Lung (tissue), 12 donors: ENCODE results near the gene TRIM3. TPM values are rescaled to one million over a fixed set of nuclear protein-coding genes. Genes with fewer than 3 reads are reported as not detected.

Source experiments
- ATAC-seq: fragments of 200-7000 bp; cut with Tn5 transposase; one replicate; pipeline ENCODE4 v1.9.1; 2020; ENCODE audit warnings: moderate number of reproducible peaks; ENCODE audit not compliant: insufficient read depth, low FRiP score
- DNase-seq, 3 donors: peaks; one replicate each; pipeline ENCODE4 v3.0.0-alpha.2; 2013 to 2017
- H3K27ac ChIP-seq, 2 donors: one replicate each; pipeline ENCODE4 v1.5.1; 2013; ENCODE audit warnings: mild to moderate bottlenecking in 2 of 2, moderate library complexity in 2 of 2, control low read depth in 1 of 2, inconsistent platforms in 1 of 2, low read depth in 1 of 2, low read length in 1 of 2
- H3K27me3 ChIP-seq, 3 donors: one replicate each; pipeline ENCODE4 v1.5.1; 2013; ENCODE audit warnings: low read length in 2 of 3; ENCODE audit not compliant: control insufficient read depth in 3 of 3, insufficient read depth in 3 of 3
- H3K36me3 ChIP-seq, 4 donors: one replicate each; pipeline ENCODE4 v1.5.1; 2013; ENCODE audit warnings: low read length in 4 of 4, mild to moderate bottlenecking in 1 of 4, moderate library complexity in 1 of 4; ENCODE audit not compliant: control insufficient read depth in 4 of 4, insufficient read depth in 4 of 4
- H3K4me1 ChIP-seq, 5 donors: one replicate each; pipeline ENCODE4 v1.5.1; 2013; ENCODE audit warnings: low read length in 5 of 5, mild to moderate bottlenecking in 2 of 5, moderate library complexity in 1 of 5; ENCODE audit not compliant: control insufficient read depth in 5 of 5, insufficient read depth in 5 of 5
- H3K4me3 ChIP-seq: one replicate; pipeline ENCODE4 v1.5.1; 2013; ENCODE audit warnings: mild to moderate bottlenecking, control low read depth, moderate library complexity
- H3K9ac ChIP-seq, 2 donors: one replicate each; pipeline ENCODE4 v1.5.1; 2013; ENCODE audit warnings: low read length in 2 of 2, control low read depth in 1 of 2; ENCODE audit not compliant: insufficient read depth in 1 of 2
- H3K9me3 ChIP-seq, 4 donors: one replicate each; pipeline ENCODE4 v1.5.1; 2013; ENCODE audit warnings: low read length in 3 of 4, mild to moderate bottlenecking in 1 of 4, moderate library complexity in 1 of 4; ENCODE audit not compliant: control insufficient read depth in 4 of 4, insufficient read depth in 3 of 4
- WGBS, 2 donors: extraction: QIAGEN DNeasy Blood & Tissue Kit; methylation state at CpG; one replicate each; pipeline ENCODE4 v1.1.7; 2013; 5-methylcytosine and 5-hydroxymethylcytosine counted together
- polyA plus RNA-seq, 2 donors: library from polyadenylated mRNA; stranded (reverse); fragments of 200-250 nt; gene quantifications; one replicate each; pipeline ENCODE4 v1.2.1, GENCODE V29; 2013
- total RNA-seq, 2 donors: library from RNA; depleted of rRNA in 1 of 2; stranded (reverse); fragments of >200 nt in 1 of 2; gene quantifications; one replicate each; pipeline ENCODE4 v1.2.1, GENCODE V29; 2014 to 2021
- TF ChIP-seq, protein P1 (sequence below): IDR thresholded peaks from 2 replicates; pipeline ENCODE4 v1.5.1; 2012; ENCODE audit warnings: mild to moderate bottlenecking; ENCODE audit errors: control extremely low read depth, extremely low read depth
- donor health status: control.
- donor health status: control.
- donor health status: Bipolar disorder and iron deficiency.
- donor health status: healthy.
- donor health status: DM: yes; HTN: yes; CAD: no.

The TRIM3 gene
- total and polyA plus RNA-seq, 4 donors: 15.7 to 29.0 (median 22.4) TPM

DNA sequence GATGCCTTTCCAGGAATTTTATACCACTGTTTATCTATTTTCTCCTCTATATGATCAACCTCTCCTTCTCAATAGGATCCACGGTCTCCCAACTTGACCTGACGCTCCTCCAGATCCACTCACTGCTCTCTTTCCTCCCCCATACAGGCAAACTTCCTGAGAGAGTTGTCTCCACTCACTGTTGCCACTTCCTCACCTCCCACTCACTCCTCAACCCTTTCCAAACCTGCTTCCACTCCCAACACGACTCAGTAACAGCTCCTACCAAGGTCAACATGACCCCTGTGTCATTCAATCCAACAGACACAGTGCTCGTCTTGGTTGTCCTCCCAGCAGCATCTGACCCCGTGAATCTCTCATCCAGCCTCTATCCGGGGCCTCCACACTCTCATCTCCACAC lies 57.9 kb downstream of the TRIM3 start:
- 80 to 91% methylated on average over 6 of the region's 6 CpGs for WGBS, 2 donors
- H3K27ac ChIP-seq: no peak overlapping the region
- no peak overlapping the region for H3K9ac ChIP-seq
- H3K9me3 ChIP-seq: no peaks in the 10 kb centered on the region
- H3K36me3 ChIP-seq: peaks cover 0 to 3% (median 0%) of the 10 kb centered on the region in 4 donors
- no peak overlapping the region for H3K4me3 ChIP-seq
- TF ChIP-seq, protein P1, sequence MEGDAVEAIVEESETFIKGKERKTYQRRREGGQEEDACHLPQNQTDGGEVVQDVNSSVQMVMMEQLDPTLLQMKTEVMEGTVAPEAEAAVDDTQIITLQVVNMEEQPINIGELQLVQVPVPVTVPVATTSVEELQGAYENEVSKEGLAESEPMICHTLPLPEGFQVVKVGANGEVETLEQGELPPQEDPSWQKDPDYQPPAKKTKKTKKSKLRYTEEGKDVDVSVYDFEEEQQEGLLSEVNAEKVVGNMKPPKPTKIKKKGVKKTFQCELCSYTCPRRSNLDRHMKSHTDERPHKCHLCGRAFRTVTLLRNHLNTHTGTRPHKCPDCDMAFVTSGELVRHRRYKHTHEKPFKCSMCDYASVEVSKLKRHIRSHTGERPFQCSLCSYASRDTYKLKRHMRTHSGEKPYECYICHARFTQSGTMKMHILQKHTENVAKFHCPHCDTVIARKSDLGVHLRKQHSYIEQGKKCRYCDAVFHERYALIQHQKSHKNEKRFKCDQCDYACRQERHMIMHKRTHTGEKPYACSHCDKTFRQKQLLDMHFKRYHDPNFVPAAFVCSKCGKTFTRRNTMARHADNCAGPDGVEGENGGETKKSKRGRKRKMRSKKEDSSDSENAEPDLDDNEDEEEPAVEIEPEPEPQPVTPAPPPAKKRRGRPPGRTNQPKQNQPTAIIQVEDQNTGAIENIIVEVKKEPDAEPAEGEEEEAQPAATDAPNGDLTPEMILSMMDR: no peak
- no peaks in the 10 kb centered on the region for H3K27me3 ChIP-seq
- peaks cover 0 to 17% (median 3%) of the 10 kb centered on the region in 5 donors for H3K4me1 ChIP-seq
- DNase-seq (no peak), ATAC-seq (no peak)

DNA sequence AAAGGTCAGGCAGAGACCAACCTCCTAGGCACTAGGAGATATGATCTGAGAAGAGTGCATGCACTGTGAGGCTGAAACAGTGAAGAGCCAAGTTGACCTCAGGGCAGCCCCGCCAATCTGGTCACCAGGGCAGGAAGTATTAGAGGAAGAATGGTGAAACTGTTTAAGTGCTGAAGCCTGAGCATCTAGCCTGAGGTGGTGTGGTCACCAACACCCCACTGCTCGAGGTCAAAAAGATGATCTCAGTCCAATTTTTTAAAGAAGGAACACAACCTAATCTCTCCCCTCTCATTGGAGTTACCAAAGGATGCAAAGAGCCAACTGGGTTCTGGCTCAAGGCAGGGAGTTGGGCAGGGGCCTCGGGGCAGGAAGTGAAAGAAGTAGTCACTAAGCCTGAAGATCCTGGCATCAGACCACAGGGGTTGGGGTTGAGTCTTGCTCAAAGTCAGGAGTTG lies 58.8 kb downstream of the TRIM3 start:
- H3K36me3 ChIP-seq: peaks cover 0 to 9% (median 2%) of the 10 kb centered on the region in 4 donors
- 37 to 64% methylated on average over 3 of the region's 3 CpGs for WGBS, 2 donors
- TF ChIP-seq, protein P1: no peak
- no peaks in the 10 kb centered on the region for H3K27me3 ChIP-seq
- no peak for ATAC-seq
- H3K9me3 ChIP-seq: no peaks in the 10 kb centered on the region
- H3K4me3 ChIP-seq: no peak overlapping the region
- H3K9ac ChIP-seq: no peak overlapping the region
- peaks cover 0 to 15% (median 3%) of the 10 kb centered on the region in 5 donors for H3K4me1 ChIP-seq
- DNase-seq: no peak
- no peak overlapping the region for H3K27ac ChIP-seq

DNA sequence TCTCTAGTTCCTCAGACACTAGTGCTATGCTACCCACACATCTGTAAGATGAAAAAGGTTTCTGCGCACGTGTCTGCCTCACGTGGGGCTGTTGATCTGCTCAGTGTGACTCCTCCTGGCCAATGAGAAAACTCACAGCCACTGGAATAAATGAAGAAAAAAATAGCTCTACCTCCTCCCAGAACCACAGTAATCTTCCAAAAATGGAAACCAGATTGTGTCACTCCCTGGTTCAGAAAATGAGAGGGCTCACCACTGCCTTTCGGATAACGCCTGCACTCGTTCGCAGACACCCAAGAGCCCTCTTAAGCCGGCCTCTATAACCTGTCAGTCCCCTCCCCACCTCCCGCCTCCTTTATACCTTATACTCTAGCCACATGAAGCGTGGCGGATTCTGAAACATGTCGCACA lies 59.9 kb downstream of the TRIM3 start:
- TF ChIP-seq, protein P1: no peak
- H3K4me1 ChIP-seq: peaks cover 0 to 10% (median 3%) of the 10 kb centered on the region in 5 donors
- peak overlapping the region in 1 of 2 donors; percentile 4 for H3K9ac ChIP-seq
- ATAC-seq (no peak), DNase-seq (no peak)
- no peak overlapping the region for H3K27ac ChIP-seq
- H3K9me3 ChIP-seq: no peaks in the 10 kb centered on the region
- peaks cover 0 to 9% (median 4%) of the 10 kb centered on the region in 4 donors for H3K36me3 ChIP-seq
- H3K27me3 ChIP-seq: no peaks in the 10 kb centered on the region
- no peak overlapping the region for H3K4me3 ChIP-seq
- WGBS, 2 donors: 88 to 90% methylated on average over 12 of the region's 12 CpGs

DNA sequence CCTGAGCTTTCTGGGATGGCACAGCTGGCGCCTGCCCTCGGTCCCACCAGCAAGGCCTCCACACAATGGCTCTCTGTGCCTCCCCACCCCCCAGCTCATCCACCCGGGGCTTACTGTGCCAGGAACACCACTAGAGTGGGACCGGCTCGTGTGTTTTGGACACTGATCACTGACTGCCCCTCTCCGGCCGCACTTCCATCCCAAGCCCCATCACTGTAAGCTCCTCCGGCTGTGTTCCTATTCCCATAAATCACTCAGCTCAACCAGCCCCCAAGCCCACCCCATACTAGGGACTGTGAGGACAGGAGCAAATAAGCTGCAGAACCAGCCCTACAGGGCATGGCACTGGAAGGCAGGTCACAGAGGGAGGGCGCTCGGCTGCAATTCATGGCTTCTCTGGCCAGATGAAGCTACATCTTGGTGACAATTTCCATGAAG lies 62.1 kb downstream of the TRIM3 start:
- no peak for DNase-seq

More for the DNA sequence above, 62.1 kb downstream of the TRIM3 start:
- ATAC-seq: no peak
- H3K9ac ChIP-seq: no peak overlapping the region
- TF ChIP-seq, protein P1: no peak
- peaks cover 0 to 9% (median 4%) of the 10 kb centered on the region in 4 donors for H3K36me3 ChIP-seq
- no peak overlapping the region for H3K4me3 ChIP-seq
- H3K9me3 ChIP-seq: no peaks in the 10 kb centered on the region
- WGBS, 2 donors: 93 to 97% methylated on average over 10 of the region's 10 CpGs
- H3K27me3 ChIP-seq: no peaks in the 10 kb centered on the region
- no peak overlapping the region for H3K27ac ChIP-seq
- H3K4me1 ChIP-seq: peaks cover 0 to 5% (median 0%) of the 10 kb centered on the region in 5 donors
